NCI-H748 (cell line): ENCODE data around the gene NFE2L2.
"Not testable (repeated sequence)": the region's sequence is repeated elsewhere in the genome, so short reads cannot be mapped to it uniquely, and the experiment has no call there.

ENCODE experiments used
- DNase-seq: peaks from one replicate; lab custom pipeline; 2025; ENCODE audit not compliant: unreplicated experiment; lab: John Stamatoyannopoulos, UW

NFE2L2 gene

DNA sequence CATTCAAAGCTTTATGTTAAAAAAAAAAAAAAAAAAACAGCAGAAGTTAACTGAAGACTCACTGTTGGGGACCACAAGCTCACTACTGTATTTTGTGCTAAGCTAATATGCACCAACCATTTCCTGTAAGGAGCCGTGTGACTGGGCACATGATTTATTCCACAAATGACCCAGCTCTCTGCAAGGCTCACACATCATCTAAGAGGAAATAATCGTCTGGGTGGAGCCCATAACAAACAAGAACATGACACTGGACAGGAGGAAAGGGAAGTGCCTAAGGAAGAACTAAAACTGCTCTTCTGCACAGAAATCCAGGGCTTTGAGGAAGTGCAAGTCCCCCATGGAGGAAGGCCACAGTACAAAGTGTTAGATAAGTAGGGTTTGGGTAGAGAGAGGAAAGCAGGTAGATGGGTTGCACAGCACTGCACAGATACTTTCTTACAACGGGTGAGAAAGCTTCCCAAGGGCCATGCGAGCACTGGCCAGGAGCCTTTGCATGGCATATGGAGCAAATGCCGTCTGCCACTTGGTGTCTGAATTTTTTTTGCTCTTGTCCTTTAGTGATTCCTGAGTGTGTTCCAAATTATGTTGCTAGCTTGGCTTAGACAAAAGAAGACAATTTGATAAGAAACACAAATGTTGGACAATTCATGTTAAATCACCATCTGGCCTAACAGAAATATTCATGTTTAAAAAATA, 24.4 kb downstream of the NFE2L2 start:
- peak; percentile 50 for DNase-seq

DNA sequence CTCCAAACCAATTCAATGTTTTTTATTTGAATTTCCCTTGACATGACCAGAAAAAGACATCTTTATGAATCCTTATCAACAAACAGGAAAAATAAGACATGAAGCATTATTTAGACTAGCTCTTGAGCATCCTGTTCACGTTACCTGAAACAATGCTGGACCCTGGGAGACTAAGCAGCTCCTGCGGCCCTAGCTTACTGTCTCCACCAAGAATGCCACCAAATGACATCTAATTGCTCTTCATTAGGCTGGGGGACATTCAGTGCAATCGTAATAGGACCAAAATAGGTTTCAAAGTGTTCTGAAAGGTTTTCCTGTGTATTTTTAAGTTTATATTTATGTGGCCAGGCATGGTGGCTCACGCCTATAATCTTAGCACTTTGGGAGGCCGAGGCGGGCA, 25.5 kb downstream of the NFE2L2 start:
- no peak for DNase-seq

- no peak for DNase-seq
These were observed 26.6 kb downstream of the NFE2L2 start for GRCh38 chr2:177237932-177238331.

- no peak for DNase-seq
These were observed 28.6 kb downstream of the NFE2L2 start for GRCh38 chr2:177235855-177236437.

DNA sequence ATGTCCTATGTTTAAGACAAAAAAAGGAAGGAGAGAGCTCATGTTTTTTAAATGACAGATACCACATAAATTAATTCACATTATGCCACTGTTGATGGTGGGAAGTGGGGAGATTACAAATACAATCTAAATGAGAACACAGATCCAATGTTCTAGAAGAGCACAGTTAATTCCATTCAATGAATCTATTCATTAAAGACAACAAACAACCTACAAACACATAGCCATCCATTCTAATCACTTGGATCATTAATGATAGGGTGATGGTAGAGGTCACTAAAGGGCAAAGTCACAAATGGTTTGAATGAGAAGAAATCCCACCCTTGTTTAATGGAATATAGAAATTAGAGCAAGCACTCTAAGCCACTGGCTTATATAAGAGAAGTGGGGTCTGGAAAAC, 30.3 kb downstream of the NFE2L2 start:
- no peak for DNase-seq

- no peak for DNase-seq
These were observed 32.3 kb downstream of the NFE2L2 start for GRCh38 chr2:177232098-177232704.

DNA sequence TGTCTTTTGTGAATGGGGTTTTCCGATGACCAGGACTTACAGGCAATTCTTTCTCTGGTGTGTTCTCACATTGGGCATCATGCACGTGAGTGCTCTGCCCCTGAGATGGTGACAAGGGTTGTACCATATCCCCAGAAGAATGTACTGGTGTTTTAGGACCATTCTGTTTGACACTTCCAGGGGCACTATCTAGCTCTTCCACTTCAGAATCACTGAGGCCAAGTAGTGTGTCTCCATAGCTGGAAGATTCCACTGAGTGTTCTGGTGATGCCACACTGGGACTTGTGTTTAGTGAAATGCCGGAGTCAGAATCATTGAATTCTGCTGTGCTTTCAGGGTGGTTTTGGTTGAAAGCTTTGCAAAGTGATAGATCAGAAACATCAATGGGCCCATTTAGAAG, 33.3 kb downstream of the NFE2L2 start:
- DNase-seq, result no peak

DNA sequence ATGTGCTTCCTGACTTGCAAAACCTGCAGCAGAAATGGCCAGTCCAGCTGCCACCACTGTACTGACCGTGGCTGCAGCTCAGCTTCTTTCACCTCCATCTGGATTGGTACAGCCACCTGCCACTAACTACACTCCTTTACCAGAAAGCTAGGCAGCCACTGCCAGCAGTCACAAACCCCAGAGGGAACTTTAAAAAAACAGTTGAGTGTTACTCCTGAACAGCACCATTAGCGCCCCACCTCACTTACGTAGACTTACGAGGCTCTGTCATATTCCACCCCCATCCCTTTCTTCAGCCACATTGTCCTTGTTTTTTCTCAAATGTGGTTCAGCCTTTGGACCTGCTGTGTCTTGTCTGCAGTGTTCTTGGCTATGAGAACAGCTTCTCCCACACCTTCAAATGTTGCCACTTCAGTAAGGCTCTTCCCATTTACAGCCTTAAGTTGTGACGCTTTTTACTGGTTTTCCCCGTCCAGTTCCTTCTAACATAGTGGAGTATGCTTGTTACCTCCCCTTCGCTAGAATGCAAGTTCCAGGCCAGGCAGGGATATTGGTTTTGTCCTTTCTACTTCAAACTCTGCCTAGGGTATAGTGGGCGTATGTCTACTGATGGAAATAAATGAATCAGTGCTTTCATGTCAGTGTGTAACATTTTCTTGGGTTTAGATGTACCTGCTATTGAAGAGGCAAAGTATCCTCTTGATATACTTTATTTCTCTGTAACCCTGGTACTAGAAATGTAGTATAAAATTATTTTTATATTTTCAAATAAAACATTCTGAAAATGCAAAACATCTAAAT, 34.9 kb downstream of the NFE2L2 start:
- DNase-seq, result no peak

GRCh38 chr2:177225965-177226360, 38.6 kb downstream of the NFE2L2 start:
- DNase-seq, result no peak

GRCh38 chr2:177223436-177223835, 41.1 kb downstream of the NFE2L2 start:
- DNase-seq, result not testable (repeated sequence)

- DNase-seq, result no peak
These were observed 42.6 kb downstream of the NFE2L2 start for GRCh38 chr2:177221970-177222369.

GRCh38 chr2:177221534-177221933, 43.0 kb downstream of the NFE2L2 start:
- DNase-seq, result no peak

- DNase-seq, result not testable (repeated sequence)
These were observed 44.7 kb downstream of the NFE2L2 start for GRCh38 chr2:177219787-177220186.

DNA sequence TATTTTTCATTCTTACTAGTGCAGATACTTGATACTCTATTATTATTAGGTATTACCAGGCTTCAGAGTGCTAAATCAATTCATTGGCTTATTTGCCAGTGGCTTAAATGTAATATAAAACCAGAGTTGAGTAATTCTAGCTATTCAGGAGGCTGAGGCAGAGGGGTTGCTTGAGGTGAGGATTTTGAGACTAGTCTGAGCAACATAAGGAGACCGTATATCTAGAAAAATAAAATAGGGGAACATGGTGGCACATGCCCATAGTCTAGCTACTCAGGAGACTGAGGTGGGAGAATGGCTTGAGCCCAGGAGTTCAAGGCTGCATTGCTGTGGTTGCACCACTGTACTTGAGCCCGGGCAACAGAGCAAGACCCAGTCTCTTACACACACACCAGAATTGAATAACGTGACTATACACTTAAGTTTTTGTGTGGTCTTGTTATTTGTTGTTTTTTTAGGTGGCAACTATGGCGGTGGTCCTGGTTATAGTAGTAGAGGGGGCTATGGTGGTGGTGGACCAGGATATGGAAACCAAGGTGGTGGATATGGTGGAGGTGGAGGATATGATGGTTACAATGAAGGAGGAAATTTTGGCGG, 47.2 kb downstream of the NFE2L2 start:
- DNase-seq, result no peak

DNA sequence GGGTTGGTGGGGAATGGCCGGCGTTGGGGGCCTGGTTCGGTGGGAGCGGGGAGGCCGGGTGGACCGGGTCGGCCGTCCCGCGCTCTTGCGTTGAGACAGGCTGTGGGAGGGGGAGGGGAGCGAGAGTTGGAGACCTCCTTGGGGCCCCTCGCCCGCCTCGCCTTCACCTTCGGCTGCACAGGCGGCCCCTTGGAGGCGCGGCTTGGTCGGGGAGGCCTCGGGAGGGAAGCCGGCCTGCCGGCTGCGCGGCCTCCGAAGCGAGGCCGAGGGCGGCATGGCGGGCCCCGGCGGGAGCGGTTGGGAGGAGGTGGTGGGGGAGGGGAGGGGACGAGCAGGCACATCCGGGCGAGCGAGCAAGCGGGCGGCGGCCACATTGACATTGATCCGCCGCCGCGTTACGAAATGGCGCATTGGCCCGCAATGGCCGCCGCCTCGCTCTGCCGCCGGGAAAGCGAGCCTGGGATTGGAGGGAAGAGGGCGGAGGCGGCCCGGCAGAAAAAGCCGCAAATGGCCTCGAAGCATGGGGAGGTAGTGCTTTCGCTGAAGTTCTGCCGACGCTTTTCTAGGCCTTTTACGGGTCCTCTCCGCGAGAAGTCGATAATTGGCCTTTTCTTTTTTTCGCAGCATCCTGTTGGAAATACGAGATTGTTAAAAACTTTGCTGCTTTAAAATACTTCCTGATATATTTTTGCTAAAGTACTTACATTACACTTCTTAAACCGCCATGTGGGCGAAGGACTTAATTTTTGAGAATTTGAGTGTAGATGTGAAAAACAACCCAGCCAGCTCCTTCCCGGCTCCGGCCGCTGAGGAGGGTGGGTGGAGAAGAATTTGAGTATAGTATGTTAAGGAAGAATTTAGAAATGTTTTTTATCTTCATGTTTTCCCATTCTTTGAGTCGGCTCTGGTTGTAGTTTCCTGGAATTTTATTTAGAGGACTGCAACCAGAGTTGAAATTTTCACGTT, 51.4 kb downstream of the NFE2L2 start:
- DNase-seq, result peak; percentile 94

DNA sequence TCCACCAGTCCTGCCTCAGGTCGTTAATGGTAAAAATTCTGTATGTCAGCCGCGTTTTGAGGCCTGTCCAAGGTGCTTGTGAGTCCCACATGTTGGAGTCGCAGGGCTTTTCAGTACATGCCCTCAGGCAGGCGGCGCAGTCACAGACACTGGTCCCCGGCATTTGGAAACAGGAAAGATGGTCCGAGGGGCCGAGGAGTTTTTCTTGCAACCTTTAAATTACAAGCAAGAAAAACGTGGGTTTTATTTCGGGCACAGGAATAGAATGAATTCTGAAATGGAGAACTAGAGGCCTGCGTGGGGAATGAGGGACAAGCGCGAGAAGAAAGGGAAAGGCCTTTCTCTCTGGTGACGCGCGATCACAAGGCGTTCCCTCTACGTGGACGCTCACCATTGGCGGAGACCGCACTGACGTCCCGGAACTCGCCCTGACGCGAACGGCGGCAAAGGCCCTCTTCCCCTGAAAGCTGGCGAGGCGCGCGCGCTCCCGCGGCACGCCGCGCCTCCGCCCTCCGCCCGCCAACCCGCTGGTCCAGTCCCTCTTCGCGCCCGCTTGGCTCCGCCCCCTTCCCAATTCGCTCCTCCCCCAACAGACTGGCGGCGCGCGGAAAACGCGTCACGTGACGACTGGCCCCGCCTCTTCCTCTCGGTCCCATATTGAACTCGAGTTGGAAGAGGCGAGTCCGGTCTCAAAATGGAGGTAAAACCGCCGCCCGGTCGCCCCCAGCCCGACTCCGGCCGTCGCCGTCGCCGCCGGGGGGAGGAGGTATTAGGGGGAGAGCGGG, 52.2 kb downstream of the NFE2L2 start, which contains the start of gene HNRNPA3:
Gene HNRNPA3 (plus strand): TSS at position 689 of the 785 bp plus-strand sequence. CDS start 6 bp downstream, at position 695.
- DNase-seq, result peak; percentile 99

DNA sequence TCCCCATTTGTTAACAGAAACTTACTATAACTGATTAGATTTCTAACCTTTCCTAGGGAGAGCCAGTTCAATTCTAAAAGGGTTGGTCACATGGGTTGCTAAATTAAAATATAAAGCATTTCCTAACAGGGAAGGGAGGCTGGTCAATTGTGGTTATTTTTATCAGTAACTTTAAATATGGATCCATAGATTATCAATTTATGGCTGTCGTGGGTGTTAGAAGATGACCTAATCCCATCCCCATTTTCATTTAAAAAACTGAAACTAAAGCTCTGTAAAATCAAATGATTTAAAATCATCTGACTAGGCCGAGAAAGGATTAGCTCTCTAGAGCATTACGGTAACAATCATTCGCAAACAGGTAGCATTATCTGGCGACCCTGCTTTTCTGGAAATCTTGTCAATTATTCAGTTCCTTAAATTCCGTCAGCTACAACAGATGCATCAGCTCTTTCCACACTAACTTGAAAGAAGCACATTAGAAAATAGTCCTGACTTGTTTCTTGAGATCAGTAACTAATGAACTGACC, 52.9 kb downstream of the NFE2L2 start:
- no peak for DNase-seq

DNA sequence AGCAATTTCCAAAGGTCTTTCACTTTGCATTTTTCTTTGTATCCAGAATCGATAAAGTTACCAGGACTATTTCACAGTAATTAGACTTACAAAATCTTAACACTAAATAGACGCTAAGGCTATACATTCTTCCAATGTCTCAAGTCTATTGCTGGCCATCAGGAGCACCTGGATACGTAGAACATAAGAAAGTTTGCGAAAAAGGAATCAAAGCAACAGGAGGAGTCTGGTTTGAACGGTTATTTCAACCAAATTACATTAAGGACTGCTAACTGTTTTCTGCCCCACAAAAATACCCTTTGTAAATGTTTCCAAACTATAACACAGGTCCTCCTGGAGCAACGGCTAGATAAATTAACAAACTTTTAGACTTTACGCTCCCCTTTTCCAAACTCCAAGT, 53.4 kb downstream of the NFE2L2 start:
- DNase-seq, result no peak

GRCh38 chr2:177207101-177207500, 57.4 kb downstream of the NFE2L2 start:
- no peak for DNase-seq
